ENCODE results near the gene SCAMP4.

SCAMP4 gene

GRCh38 chr19:1970806-1971502 lies 65.8 kb downstream of the SCAMP4 start:
- Histone ChIP-seq H2BK15ac (ENCODE audit: low read depth, poor library complexity, severe bottlenecking) (no peak overlapping the region), H3K4ac (ENCODE audit: low read depth in 1 of 2, low read length in 2 of 2) (no peak overlapping the region), H3K14ac (ENCODE audit: low read length in 2 of 2) (no peak overlapping the region), H4K91ac (ENCODE audit: low read length) (no peak overlapping the region), H3K23ac (ENCODE audit: low read length in 2 of 2) (no peak overlapping the region), H2BK120ac (ENCODE audit: low read depth, low read length) (no peak overlapping the region), H3K9me3 (ENCODE audit: control insufficient read depth, low read length) (no peaks in the 10 kb centered on the region), H3K79me1 (replicated peaks; ENCODE audit: low read length, poor library complexity, severe bottlenecking) (peaks cover 38% of the 10 kb centered on the region), H4K8ac (ENCODE audit: low read length) (no peak overlapping the region), H3K36me3 (ENCODE audit: control insufficient read depth in 1 of 2, insufficient read depth in 2 of 2, low read depth in 1 of 2, low read length in 2 of 2) (peaks cover 12 to 67% of the 10 kb centered on the region in 2 experiments), H2AK5ac (ENCODE audit: low read length, severe bottlenecking) (no peak overlapping the region), H3K18ac (ENCODE audit: low read depth in 1 of 2, low read length in 2 of 2) (no peak overlapping the region), H3K4me3 (ENCODE audit: insufficient read depth in 1 of 2, low read depth in 1 of 2, low read length in 2 of 2) (no peak overlapping the region), H3K9ac (ENCODE audit: low read length) (no peak overlapping the region), H2BK12ac (ENCODE audit: low read length in 2 of 2) (no peak overlapping the region), H3K27me3 (ENCODE audit: control insufficient read depth in 1 of 2, insufficient read depth in 1 of 2, low read length in 2 of 2) (no peaks in the 10 kb centered on the region), H3K4me2 (ENCODE audit: low read length, poor library complexity, severe bottlenecking) (no peak overlapping the region), H2AFZ (ENCODE audit: low read depth, low read length) (no peak overlapping the region), H3K27ac (ENCODE audit: low read length, poor library complexity, severe bottlenecking) (no peak overlapping the region), H2BK5ac (ENCODE audit: low read depth, low read length, poor library complexity, severe bottlenecking) (no peak overlapping the region), H3K4me1 (ENCODE audit: control insufficient read depth, insufficient read depth, low read depth, low read length) (peaks cover 44% of the 10 kb centered on the region)
- 97% methylated on average over 26 of the region's 27 CpGs for WGBS
- DNase-seq: no peak

- H2AK5ac ChIP-seq (ENCODE audit: low read length, severe bottlenecking): no peak overlapping the region
- H3K18ac ChIP-seq (ENCODE audit: low read depth in 1 of 2, low read length in 2 of 2): no peak overlapping the region
- H3K14ac ChIP-seq (ENCODE audit: low read length in 2 of 2): peak overlapping the region in 1 of 2 experiments; percentile 46
- no peak overlapping the region for H3K23ac ChIP-seq (ENCODE audit: low read length in 2 of 2)
- H2AFZ ChIP-seq (ENCODE audit: low read depth, low read length): no peak overlapping the region
- peaks cover 30% of the 10 kb centered on the region for H3K79me1 ChIP-seq (replicated peaks; ENCODE audit: low read length, poor library complexity, severe bottlenecking)
- peak overlapping the region; percentile 45 for H4K8ac ChIP-seq (ENCODE audit: low read length)
- H3K27ac ChIP-seq (ENCODE audit: low read length, poor library complexity, severe bottlenecking): no peak overlapping the region
- H3K4me3 ChIP-seq (ENCODE audit: insufficient read depth in 1 of 2, low read depth in 1 of 2, low read length in 2 of 2): peak overlapping the region in 1 of 2 experiments; percentile 35
- H2BK15ac ChIP-seq (ENCODE audit: low read depth, poor library complexity, severe bottlenecking): no peak overlapping the region
- H3K4me1 ChIP-seq (ENCODE audit: control insufficient read depth, insufficient read depth, low read depth, low read length): peaks cover 36% of the 10 kb centered on the region
- no peak overlapping the region for H3K9ac ChIP-seq (ENCODE audit: low read length)
- H2BK120ac ChIP-seq (ENCODE audit: low read depth, low read length): no peak overlapping the region
- WGBS: 96% methylated on average over 28 of the region's 28 CpGs
- no peak overlapping the region for H4K91ac ChIP-seq (ENCODE audit: low read length)
- DNase-seq: no peak
- no peaks in the 10 kb centered on the region for H3K9me3 ChIP-seq (ENCODE audit: control insufficient read depth, low read length)
- H2BK5ac ChIP-seq (ENCODE audit: low read depth, low read length, poor library complexity, severe bottlenecking): peak overlapping the region; percentile 14
- H3K27me3 ChIP-seq (ENCODE audit: control insufficient read depth in 1 of 2, insufficient read depth in 1 of 2, low read length in 2 of 2): no peaks in the 10 kb centered on the region
- no peak overlapping the region for H3K4ac ChIP-seq (ENCODE audit: low read depth in 1 of 2, low read length in 2 of 2)
- peaks cover 16 to 76% of the 10 kb centered on the region in 2 experiments for H3K36me3 ChIP-seq (ENCODE audit: control insufficient read depth in 1 of 2, insufficient read depth in 2 of 2, low read depth in 1 of 2, low read length in 2 of 2)
- no peak overlapping the region for H3K4me2 ChIP-seq (ENCODE audit: low read length, poor library complexity, severe bottlenecking)
- H2BK12ac ChIP-seq (ENCODE audit: low read length in 2 of 2): no peak overlapping the region
These were observed 69.4 kb downstream of the SCAMP4 start for GRCh38 chr19:1974381-1975161.

GRCh38 chr19:1975162-1975480 lies 69.9 kb downstream of the SCAMP4 start:
- WGBS: 95% methylated on average over 20 of the region's 20 CpGs
- no peak overlapping the region for H2AFZ ChIP-seq (ENCODE audit: low read depth, low read length)
- peaks cover 32% of the 10 kb centered on the region for H3K4me1 ChIP-seq (ENCODE audit: control insufficient read depth, insufficient read depth, low read depth, low read length)
- no peak overlapping the region for H2BK120ac ChIP-seq (ENCODE audit: low read depth, low read length)
- no peak overlapping the region for H2AK5ac ChIP-seq (ENCODE audit: low read length, severe bottlenecking)
- H3K23ac ChIP-seq (ENCODE audit: low read length in 2 of 2): no peak overlapping the region
- no peak overlapping the region for H3K18ac ChIP-seq (ENCODE audit: low read depth in 1 of 2, low read length in 2 of 2)
- no peak overlapping the region for H4K91ac ChIP-seq (ENCODE audit: low read length)
- peaks cover 18 to 76% of the 10 kb centered on the region in 2 experiments for H3K36me3 ChIP-seq (ENCODE audit: control insufficient read depth in 1 of 2, insufficient read depth in 2 of 2, low read depth in 1 of 2, low read length in 2 of 2)
- H3K79me1 ChIP-seq (replicated peaks; ENCODE audit: low read length, poor library complexity, severe bottlenecking): peaks cover 29% of the 10 kb centered on the region
- H3K4ac ChIP-seq (ENCODE audit: low read depth in 1 of 2, low read length in 2 of 2): no peak overlapping the region
- no peak overlapping the region for H2BK12ac ChIP-seq (ENCODE audit: low read length in 2 of 2)
- H3K27me3 ChIP-seq (ENCODE audit: control insufficient read depth in 1 of 2, insufficient read depth in 1 of 2, low read length in 2 of 2): no peaks in the 10 kb centered on the region
- no peak overlapping the region for H2BK5ac ChIP-seq (ENCODE audit: low read depth, low read length, poor library complexity, severe bottlenecking)
- H3K14ac ChIP-seq (ENCODE audit: low read length in 2 of 2): no peak overlapping the region
- no peak overlapping the region for H3K4me2 ChIP-seq (ENCODE audit: low read length, poor library complexity, severe bottlenecking)
- no peaks in the 10 kb centered on the region for H3K9me3 ChIP-seq (ENCODE audit: control insufficient read depth, low read length)
- H3K9ac ChIP-seq (ENCODE audit: low read length): no peak overlapping the region
- H4K8ac ChIP-seq (ENCODE audit: low read length): no peak overlapping the region
- H3K4me3 ChIP-seq (ENCODE audit: insufficient read depth in 1 of 2, low read depth in 1 of 2, low read length in 2 of 2): no peak overlapping the region
- no peak overlapping the region for H3K27ac ChIP-seq (ENCODE audit: low read length, poor library complexity, severe bottlenecking)
- no peak for DNase-seq
- no peak overlapping the region for H2BK15ac ChIP-seq (ENCODE audit: low read depth, poor library complexity, severe bottlenecking)

All from mesenchymal stem cell (in vitro differentiated cells and primary cell).